ENCODE measurements around the gene TAAR8. TPM values are rescaled to one million over a fixed set of nuclear protein-coding genes. Genes with fewer than 3 reads are reported as not detected.

Gene TAAR8
- total and polyA plus RNA-seq, 2 of the 13 experiments (the other 11 are each of a cell fraction or from before 2014, with no cell fraction given), result 0.07 TPM; not detected in 1

- TF ChIP-seq ZNF512B (CRISPR knock-in tag; IDR thresholded peaks at IDR 0.05; ENCODE audit: borderline replicate concordance), result 0 out of 2 replicates have a peak, but pooled peaks have one; percentile 53
- TF ChIP-seq NFRKB (IDR thresholded peaks at IDR 0.05), result no peak
- no peak for TF ChIP-seq MTF2 (CRISPR knock-in tag; IDR thresholded peaks at IDR 0.05; ENCODE audit: borderline replicate concordance)
- TF ChIP-seq ARID3A (IDR thresholded peaks at IDR 0.05; ENCODE audit: low read depth, low read length), result peak; percentile 70
- TF ChIP-seq MLXIP (CRISPR knock-in tag; IDR thresholded peaks at IDR 0.05; ENCODE audit: borderline replicate concordance), result no peak
- no peak for TF ChIP-seq ZNF431 (CRISPR knock-in tag; IDR thresholded peaks at IDR 0.05; ENCODE audit: borderline replicate concordance, low read depth)
- peak; percentile 65 for TF ChIP-seq SMC3 (IDR thresholded peaks at IDR 0.05; ENCODE audit: low read length)
- TF ChIP-seq STAG1 (CRISPR knock-in tag; IDR thresholded peaks at IDR 0.05), result peak; percentile 83
- 0 out of 2 replicates have a peak, but pooled peaks have one; percentile 45 for TF ChIP-seq ZNF800 (CRISPR knock-in tag; IDR thresholded peaks at IDR 0.05)
Measured at GRCh38 chr6:132530293-132530974, 22.0 kb upstream of the TAAR8 start (continued).

Measured in HepG2 (cell line).